HG02623 (cell line): ENCODE data around the gene SLC39A3.
A peak's percentile ranks its signal among the peaks of the same experiment; 100 is the strongest.

Source experiments
- ATAC-seq: cut with Tn5 transposase; IDR thresholded peaks from one replicate; pipeline ENCODE4 v1.9.1; 2021; ENCODE audit warnings: moderate library complexity; ENCODE audit not compliant: unreplicated experiment

Gene SLC39A3, protein sequence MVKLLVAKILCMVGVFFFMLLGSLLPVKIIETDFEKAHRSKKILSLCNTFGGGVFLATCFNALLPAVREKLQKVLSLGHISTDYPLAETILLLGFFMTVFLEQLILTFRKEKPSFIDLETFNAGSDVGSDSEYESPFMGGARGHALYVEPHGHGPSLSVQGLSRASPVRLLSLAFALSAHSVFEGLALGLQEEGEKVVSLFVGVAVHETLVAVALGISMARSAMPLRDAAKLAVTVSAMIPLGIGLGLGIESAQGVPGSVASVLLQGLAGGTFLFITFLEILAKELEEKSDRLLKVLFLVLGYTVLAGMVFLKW

DNA sequence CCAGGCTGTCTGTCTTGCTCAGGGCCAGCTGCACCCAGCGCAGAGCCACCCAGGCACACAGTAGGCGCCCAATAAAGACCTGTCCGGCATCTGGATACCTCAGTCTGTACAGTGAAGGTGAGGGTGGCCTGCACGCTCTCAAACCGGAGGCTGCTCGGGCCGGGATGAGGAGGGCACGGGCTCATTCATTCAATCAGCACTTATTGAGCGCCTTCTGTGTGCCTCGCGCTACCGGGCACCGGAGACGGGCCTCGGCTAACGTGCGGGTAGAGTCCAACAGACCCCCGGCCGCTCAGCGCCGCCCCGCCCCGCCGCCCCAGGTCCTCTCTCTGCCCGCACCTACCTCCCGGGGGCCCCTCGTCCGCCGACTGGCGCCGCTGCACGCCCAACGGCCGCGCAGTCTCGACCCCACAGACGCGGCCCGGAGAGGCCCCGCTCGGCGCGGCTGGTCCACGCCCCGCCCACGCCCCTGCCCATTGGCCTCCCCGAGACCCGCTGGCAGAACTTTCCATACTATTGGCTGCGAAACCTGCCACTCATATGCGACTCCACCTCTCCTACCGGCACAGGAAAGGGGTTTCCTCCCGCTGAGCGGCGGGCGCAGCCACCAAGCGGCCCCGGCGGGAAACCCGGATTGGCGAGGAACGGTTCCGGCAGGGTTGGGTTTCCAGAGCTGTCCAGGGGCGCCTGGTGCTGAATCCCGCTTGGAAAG, at the start of gene SLC39A3:
Gene SLC39A3 (minus strand): TSS at position 416 of the 712 bp plus-strand sequence. CDS start 2,760 bp downstream, outside the sequence.
- ATAC-seq = peak; percentile 96

DNA sequence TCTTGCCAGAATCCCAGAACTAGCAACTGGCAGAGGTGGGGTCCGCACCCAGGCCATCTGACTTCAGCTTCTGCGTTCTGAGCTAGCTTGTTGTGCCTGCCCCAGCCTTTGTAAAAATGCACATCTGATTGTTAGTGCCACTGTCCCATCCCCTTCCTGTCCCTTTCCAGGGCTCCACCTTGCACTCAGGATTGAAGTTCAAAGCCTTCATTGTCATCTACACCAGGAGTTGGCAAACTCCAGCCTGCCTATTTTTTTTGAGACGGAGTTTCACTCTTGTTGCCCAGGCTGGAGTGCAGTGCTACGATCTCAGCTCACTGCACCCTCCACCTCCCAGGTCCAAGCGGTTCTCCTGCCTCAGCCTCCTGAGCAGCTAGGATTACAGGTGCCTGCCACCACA, 48.4 kb upstream of the SLC39A3 start:
- ATAC-seq = no peak

DNA sequence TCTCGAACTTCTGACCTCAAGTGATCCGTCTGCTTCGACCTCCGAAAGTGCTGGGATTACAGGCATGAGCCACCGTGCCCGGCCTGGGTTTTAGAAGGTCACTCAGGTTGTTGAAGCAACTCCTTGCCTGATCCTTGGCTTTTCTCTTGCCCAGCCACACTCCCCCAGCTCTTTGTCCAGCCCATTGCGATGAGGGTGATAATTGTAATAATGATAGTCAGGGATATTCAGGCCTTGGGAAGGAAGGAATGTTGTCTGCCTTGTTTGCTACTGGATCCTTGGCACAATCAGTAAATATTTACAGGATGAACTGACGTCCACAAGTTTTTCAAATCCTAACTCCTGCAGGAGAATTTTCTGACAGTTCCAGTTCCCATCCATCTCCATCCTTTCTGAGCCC, 47.3 kb upstream of the SLC39A3 start:
- no peak for ATAC-seq

DNA sequence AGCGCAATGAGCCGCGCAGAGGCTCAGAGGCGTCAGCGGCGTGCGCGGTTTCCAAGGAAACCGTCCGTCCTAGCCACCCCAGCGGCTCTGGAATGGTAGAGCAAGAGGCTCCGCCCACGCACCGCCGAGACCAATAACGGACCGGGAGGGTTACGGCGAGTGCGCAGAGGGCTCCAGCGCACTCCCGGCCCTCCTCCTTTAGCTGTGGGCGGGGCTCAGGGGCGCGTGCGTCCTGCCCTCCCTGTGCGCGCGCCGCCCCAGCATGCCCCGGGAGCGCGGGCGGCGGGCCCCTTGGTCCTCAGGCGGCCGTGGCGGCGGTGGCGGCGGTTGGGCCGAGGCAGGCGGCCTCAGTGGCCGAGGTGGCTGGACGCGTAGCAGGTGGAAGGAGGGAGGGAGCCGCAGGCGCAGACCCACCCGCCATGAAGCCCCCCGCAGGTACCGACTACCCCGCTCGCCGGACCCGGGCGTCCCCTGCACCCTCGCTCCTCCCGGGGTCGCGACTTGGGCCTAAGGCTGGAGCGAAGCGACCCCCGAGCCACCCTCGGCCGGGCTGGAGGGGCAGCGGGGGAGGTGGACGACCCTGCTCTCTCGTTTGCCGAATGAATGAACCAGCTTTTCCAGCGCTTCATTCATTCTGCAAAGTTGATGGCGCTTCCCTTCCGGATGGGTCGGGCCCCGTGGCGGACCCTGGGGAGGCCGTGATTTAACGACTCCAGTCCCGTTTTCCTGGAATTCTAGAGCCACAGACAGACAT, 45.6 kb upstream of the SLC39A3 start, which contains the start of gene THOP1:
Gene THOP1 (plus strand): TSS at position 260 of the 754 bp plus-strand sequence. CDS start 160 bp downstream, at position 420.
- peak; percentile 65 for ATAC-seq

DNA sequence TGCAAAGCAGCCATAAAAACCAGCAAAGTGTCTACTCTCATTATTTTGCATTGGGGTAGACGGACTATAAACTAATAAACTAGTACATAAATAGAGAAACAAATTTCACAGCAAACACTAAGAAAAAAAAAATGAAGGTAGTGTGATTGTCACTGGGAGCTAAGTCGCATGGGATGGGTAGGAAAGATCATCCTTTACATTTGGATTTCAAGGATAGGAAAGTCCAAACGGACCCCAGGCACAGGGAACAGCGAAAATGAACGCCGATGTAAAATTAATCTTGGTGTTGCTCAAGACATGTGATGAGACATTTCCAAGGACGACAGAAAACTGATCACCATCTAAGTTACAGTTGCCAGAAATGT, 43.9 kb upstream of the SLC39A3 start:
- no peak for ATAC-seq

DNA sequence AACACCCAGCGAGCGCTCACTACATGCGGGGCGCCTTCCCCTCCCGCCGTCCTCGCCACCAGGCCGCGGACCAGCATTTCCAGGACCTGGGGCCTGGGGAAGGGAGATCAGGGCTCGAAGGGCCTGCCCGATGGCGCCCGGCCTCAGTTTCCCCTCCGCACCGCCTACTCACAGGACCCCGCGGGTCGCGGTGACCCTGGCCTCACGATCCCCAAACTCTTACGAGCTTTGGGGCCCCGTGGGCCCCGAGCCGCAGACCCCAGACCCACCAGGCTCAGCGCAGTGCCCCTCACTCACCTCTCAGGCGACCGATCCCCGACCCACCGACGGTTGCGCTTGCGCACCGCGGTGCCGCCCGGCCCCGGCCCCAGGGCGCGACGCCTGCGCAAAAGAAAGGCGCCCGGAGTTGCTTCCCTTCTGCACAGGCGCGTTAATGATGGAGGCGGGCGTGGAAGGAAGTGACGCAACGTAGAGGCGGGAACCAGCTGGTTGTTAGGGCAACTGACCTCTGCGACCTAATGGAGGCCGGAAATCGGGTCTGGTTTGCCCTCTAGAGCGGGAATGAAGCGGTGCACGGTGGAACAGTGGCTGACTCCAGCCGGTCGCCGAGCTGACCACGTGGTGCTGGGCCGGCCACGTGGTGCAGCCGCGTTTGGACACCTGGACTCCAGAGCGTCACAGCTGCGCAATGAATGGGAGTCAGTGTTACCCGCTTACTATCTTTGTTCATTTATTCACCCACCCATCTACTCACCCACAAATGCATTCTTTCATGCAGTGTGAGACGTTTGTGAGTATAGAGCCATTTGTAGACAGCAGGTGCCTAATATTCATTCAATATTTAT, 43.3 kb upstream of the SLC39A3 start, which contains the start of gene SGTA:
Gene SGTA (minus strand): TSS at position 338 of the 845 bp plus-strand sequence. CDS start 14,205 bp downstream, outside the sequence.
- ATAC-seq = peak; percentile 51

DNA sequence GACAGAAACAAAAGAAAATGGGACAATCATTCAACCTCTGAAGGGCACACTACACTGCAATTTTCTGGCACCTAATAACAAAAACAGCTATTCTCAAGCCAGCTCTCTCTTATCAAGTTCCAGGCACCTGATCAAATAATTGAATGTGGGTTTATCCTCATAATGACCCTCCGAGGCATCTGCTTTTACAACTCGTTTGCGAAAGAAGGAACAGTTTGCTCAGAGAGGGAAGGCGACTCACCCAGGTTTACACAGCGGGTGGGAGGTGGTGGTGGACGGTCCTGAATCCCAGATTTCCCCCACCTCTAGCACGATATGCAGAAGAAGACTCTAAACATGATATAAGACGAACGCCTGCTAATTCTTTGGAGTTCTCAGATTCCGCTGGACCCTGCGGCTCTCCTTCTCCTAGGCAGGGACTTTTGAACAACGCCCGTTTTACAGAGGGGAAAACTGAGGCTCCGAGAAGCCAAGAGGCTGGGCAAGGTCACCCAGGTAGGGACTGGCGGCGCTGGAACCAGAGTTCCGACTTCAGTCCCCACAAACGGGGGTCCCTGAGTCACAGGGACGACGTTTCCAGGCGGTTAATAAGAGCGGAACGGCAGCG, 42.6 kb upstream of the SLC39A3 start:
- no peak for ATAC-seq

DNA sequence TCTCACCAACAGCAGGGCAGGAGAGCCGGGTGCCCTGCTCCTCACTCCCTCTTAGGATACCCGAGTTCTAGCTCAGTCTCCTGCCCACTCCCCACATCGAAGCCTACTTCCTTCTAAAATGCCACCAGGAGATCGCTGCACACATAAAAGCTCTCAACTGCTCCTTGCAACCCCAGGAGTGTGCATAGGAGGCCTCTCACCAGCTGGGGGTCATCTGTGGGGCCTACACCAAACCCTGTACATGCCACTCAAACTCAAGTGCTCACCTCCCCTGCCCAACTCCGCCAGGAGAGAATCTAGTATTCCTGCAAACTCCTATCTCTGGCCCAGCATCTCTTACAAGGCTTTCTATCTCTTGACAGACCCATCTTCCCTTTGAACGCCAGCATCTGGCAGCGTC, 40.5 kb upstream of the SLC39A3 start:
- no peak for ATAC-seq

DNA sequence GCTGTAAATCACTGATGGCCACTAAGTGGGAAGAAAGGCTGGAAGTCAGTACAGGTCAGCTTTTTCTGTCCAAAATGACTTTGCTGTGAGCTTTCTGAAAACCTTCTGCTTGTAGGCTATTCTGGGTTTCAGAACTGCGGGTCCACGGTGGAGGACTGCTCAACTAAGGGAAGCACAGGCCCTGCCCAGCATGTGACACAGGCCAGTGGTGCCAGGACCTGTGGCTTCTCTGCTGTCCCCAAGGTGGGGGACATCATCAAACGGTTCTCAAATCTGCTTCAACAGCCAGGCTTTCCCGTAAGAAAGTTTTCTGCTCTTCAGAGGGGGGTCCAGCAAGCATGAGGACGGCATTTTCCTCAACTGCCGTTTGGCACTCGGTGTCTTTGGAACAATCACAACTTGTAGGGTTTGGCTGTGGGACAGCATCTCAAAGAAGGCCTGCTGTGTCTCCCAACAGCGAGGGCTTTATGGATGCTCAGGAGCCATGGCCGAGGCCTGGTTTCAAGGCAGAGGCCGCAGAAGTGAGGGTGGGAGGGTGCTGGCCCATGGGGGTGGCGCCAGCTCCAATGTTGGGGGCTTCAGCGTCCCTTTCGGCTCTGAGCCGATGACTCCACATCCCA, 39.4 kb upstream of the SLC39A3 start:
- ATAC-seq = no peak

DNA sequence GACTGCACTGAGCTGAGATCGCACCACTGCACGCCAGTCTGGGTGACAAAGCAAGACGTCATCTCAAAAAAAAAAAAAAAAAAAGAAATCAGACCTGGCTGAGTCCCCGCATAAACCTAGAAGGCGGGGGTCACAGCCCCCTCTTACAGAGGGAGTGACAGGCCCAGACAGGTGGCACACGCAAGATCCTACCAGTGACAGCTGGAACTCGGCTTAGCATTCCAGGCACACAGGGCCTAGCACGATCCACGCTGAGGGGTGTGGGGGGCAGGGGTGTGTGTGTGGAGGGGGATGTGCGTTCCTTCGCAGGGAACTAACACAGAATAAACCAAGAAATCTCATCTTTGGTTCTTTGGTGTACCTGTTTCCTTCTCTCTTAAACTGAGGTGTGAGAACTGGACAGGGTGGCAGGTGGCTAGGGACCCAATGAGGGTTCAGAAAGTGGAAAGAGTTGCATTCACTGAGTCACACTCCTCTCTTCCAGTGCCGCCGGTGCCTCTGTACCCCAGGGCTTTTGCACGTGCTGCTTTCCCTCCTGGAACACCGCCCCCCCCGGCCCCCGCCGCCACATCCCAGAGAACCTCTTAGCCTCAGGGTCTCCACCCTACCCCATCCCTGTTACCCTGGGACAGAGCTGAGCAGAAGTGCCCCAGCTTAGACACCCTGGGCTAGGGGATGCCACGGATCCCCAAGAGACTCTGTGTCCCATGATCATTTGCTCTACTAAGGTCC, 38.3 kb upstream of the SLC39A3 start:
- ATAC-seq = no peak

DNA sequence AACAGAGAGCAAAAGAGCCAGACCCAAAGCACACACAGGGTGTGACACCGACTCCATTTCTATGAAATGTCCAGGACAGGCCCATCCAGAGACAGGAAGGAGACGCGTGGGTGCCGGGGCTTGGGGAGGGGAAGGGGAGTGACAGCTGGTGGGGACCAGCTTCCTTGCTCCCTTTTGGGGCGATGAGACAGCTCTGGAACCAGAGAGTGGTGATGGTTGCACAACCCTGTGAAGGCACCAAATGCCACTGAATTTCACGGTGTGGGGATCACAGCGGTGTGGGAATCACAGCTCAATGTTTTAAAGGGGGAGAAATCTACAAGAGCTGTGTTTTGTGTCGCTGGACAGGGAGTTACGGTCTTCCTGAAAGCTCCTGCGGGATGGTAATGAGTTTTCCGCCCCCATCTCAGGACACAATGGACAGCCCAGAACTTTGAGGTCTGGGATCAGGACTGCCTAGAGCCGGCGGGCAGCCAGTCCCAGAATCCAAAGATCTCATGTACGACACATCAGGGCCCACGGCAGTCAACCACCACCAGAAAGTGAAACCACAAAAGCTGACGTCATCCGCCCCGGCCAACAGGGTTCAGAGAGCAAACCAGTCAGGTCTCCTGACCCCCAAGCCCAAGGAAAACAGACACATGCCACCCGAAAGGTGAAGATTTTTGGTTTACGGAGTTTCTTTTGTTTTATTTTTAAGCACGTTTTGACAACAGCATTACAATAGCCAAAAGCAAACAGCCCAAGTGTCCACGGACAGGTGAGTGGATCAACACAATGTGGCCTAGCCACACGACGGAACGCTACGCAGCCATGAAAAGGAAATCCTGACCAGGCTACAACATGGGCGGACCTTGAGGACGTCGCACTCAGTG, 36.0 kb upstream of the SLC39A3 start:
- no peak for ATAC-seq

DNA sequence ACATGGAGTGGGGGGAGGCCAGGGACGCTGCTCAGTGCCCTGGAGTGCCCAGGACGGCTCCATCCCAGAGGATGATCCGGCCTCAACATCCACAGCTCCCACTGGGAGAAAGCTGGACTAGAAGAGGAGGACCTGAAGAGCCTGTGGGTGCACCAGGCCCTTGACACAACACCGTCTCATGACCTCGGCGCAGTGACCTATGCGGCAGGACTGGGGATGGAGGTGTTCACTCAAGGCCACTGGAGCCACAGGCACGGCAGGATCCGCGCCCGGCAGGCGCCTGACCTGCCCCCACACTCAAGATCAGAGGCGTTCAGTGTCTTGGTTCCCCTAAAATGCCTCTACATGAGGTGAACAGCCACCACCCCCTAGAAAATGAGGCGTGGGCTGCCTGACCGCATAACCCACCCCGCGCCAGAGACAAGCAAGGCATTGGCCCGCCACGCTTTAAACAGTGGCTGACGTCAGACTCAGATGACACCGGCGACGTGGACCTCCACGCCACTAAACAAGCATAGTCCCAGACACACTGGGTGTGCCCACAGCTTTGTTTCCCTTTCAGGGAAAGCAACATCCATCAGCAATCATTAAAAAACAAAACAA, 35.2 kb upstream of the SLC39A3 start:
- no peak for ATAC-seq

DNA sequence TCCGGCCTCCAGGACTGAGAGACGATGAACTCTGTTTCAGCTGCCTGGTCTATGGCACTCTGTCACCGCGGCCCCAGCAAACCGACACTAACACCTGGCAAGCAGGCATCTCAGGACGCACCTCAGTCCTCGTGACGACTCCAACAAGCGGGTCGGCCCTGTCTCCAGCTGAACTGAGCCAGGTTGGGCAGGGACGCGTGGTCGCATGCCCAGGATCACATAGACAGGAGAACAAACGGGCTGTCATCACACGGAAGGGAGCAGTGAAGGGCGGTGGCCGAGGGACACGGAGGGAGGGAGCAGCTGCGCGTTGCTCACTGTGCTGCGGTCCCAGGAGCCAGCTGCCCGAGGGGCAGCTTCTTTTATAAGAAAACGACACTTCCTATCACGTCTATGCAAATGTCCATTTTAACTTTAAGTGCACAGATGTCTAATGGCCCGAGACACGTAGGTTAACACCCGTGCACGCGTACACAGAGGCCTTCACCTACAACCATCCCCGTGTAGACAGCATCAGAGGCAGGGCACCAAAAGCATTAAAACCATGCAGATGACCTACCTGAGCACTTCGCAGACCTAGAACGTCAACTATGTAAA, 34.4 kb upstream of the SLC39A3 start:
- no peak for ATAC-seq

DNA sequence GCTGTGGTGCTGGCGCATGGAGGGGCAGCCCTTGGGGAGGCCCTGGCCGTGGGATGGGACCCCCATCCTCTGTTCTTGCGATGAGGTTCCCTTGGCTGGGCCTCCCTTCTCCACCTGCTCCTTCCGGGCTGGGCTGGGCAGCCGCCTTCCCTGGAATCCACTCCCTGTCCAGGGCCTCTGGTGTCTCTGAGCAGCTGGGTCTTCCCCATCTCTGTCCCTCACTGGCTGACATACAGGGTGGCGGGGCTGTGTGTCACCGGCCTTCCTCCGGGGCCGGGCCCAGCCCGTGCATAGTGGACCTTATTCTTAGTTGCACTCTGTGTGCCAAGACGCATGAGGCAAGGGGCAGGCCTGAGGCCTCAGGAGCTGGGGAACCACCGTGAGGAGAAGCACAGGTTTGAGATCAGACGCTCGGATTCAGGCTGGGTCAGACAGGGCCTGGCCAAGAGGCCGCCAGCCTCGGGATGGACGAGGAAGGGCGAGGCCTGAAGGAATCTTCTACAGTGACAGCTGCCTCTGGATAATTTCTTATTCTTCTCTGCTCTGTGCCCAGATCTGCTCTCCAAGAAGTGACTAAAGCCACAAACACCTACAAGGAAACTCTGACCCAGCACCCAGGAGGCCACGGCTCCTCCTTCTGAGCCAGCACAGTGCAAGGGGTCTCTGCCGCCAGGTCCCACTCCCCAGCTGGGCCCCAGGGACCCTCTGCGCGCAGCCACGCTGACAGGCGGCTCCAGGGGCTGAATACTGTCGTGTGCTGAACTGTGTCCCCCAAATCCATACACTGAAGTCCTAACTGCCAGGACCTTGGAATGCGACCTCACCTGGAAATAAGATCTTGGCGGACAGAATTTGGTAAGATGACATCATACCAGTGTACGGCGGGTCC, 32.2 kb upstream of the SLC39A3 start:
- ATAC-seq = no peak

DNA sequence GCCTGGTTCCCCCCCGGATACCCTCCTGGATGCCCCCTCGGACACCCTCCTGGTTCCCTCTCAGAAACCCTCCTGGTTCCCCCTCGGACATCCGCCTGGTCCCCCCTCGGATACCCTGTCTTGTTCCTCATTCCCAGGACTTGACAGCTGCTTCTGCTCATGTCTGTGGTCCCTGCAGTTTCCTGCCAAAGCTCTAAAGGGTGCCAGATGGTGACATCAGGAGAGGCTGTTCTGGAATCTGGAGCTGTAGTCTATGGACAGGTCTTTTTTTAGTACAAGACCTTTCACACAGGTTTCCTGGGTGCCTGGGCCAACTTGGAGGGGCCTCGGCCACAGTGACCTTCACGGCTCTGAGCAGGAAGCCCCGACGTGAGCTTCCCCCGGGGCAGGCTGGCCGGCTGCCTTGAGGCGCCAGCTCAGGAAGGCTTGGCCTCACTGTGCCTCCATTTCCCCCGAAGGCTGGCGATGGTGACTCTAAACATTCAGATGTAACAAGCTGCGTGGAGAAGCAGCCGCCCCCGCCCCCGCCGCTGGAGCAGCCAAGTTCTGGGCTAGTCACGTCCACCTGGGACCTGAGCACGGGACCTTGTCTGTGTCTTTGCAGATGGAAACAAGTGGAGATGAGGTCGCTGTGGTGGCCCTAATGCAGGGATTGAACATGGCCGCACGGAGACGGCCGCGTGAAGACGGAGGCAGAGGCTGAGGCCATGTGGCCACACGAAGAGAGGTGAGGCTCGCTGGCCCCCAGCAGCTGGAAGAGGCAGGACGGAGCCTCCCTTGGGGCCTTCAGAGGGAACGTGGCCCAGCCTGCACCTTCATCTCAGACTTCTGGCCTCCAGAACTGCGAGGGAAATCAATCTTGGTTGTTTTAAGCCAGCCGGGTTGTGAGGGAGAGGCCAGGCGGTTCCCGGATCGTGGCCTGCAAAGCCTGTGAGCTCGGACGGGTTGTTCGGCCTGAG, 30.5 kb upstream of the SLC39A3 start:
- no peak for ATAC-seq
